ENCODE data around the gene STIMATE.

Gene STIMATE

DNA sequence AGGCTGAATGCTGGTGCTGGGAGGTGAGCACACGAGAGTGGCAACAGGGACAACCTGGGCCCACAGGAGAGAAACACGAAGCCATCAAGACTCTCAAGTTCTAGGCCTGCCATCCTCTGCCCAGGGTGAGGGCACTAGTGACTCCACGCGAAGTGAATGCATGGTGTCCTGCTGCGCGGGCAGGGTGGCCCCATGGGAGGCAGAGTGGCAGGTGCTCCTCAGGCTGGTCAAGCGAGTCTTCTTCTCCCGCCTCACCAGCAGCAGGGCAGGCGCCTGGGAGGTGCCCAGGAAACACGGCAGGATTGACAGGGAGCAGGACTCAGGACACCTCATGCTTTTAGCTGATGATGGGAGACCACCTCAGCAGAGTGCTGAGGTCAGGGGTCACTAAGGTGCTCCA lies 26.9 kb downstream of the STIMATE start:
- DNase-seq = no peak

DNA sequence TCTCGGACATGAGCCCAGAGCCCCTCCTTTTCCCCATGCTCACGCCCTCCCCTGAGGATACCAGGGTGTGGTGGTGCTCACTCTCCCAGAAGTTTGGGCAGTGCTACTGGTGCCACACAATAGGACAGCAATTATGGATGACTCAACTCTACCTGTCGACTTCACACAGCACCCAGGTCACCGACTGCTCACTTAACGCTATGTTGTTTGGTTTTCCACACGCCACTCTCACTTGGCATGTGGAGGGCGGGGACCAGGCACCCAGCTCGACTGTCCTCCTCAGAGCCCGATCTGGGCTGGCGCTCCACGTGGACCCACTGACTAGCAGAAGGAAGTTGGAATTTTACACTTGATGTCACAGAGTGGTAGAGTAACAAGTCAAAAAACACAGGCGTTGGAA lies 30.9 kb downstream of the STIMATE start:
- DNase-seq = no peak

DNA sequence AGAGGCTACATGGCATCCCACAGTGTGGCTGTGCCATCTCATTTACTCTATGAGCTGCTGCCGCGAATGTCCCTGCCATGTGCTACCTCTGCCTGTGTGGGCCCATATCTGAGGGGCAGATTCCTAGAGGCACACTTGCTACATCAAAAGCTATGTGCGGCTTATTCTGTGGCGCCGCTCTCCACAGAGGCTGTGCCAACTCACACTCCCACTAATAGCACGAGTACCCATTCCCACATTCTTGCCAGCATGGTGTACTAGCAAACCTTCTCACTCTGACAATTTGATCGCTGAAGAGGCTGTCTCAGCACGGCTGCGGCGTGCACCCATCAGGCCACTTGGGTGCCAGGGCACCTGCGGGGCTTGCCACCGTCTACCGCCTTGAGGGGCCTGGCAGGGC lies 31.4 kb downstream of the STIMATE start:
- DNase-seq = no peak

- DNase-seq = no peak
Measured at GRCh38 chr3:52860424-52860768, 37.0 kb downstream of the STIMATE start.

DNA sequence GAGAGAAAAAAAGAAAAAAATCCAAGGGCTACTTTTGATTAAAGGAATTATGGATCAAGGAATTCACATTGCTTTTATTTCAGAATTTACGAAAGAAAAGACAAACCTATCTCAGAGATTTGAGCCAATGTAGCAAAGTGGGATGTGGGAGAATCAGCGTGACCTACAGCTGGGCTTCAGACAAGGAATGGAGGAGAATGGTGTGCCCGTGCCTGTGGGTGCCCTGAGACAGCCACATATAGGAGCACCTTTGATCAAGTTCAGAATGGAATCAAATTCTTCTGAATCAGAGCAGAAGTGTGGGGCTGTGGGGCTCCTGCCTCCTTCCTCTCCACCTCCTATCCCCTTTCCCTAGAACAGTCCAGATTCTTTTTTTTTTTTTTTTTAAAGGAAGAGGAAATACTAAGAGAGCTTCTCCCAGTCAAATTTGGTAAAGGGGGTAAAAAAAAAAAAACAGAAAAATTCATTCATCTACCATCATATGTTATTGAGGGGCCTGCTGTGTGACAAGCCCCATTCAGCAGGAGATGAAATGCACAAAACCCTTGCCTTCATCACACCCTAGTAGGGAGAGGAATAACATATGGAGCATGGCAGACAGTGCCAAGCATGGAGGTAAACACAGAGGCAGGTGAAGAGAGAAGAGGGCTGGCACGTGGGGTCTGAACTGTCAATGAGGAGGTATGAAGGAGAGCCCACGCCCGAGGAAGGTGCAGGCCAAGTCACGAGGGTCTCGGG lies 37.5 kb downstream of the STIMATE start:
- DNase-seq = no peak

DNA sequence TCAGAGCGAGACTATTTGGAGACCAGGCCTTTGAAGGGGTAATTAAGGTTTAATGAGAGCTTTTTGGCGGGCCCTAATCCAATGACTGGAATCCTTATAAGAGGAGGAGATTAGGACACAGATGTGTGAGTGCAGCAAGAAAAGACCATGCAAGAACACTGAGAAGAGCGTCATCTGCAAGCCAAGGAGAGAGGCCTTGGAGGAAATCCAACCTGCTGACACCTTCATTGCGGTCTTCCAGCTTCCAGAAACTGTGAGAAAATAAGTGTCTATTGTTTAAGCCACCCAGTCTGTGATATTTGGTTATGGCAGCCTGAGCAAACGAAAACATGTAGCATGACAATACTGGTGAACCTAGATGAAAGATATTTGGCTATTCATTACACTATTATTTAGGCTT lies 39.5 kb downstream of the STIMATE start:
- no peak for DNase-seq

DNA sequence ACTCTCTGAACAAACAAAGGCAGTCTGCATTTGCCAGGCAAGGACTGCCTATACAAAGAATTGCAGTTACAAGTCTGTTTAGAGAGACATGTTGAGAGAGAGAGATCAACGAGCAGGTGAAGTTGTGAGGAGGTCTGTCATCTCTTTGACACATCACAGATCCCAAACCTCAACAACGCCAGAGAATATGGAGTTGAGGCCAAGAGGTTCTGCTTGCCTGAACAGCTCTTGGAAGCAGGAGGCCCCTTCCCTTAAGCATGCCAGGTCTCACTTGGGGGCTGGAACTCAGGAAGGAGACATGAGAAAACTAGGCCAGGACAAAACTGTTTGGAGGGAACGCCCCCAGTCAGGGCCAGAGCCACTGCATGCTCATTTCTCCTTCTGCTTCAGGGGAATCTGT lies 40.2 kb downstream of the STIMATE start:
- peak in 1 of 56 donors; percentile 4 for DNase-seq

GRCh38 chr3:52856666-52857065 lies 40.7 kb downstream of the STIMATE start:
- no peak for DNase-seq

DNA sequence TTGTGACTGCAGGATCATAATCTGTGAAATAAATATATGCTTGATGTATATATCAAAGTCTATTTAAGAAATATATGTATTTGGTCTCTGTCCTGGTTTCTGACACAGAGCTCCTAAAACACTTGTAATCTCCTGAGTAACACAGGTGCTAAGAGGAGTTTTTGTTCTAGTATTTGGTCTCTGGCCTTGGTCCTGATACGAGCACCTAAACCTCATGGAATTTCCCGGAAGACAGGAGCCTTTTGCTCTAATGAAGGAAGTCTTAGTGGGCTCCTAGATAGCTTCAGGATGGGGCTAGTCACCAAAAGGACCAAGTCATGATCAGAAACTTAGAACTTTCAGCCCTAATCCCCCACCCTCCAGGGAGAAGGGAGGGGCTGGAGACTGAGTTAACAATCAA lies 43.3 kb downstream of the STIMATE start:
- DNase-seq = no peak

DNA sequence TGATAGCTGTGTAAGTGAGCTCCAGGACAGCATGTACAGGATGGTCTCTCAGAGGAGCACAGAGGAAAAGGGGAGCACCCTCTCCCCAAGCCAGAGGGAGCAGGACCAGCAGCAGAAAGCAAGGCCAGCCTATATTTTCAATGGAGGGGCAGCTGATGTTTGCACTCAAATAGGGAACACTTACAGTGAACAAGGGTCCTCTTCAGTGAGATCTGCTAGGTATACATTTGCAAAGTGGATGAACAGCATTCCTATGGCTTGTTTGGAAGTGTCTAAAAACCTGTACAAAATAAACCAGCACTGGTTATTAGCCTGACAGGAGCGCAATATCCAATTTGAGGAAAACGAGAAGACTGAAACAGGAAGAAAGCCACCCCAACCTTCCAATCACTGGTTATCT lies 44.9 kb downstream of the STIMATE start:
- DNase-seq = no peak

- DNase-seq = peak in 5 of 56 donors; percentile 3 to 16 (median 9)
Measured at GRCh38 chr3:52851348-52851747, 46.0 kb downstream of the STIMATE start.

GRCh38 chr3:52849656-52850055 lies 47.7 kb downstream of the STIMATE start:
- no peak for DNase-seq

DNA sequence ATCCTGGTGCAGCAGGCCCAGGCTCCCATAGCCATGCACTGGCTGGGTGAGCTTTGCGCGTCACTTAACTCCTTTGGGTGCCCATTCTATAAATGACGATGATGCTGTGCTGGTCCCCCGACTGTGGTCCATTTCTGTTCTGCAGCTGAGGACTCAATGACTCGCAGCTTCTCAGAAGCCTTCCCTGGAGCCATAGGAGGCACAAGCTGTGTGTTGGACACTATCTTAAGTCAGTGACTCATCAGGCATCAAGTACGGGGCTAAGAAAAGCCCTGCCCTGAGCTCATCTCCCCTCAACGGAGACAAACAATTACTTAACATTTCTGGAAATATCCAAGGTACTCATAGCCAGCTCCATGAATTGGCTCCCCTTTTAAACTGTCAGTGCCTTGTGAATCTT lies 48.7 kb downstream of the STIMATE start:
- no peak for DNase-seq

- DNase-seq = no peak
Measured at GRCh38 chr3:52847726-52848125, 49.6 kb downstream of the STIMATE start.

- DNase-seq = no peak
Measured at GRCh38 chr3:52847241-52847640, 50.1 kb downstream of the STIMATE start.

DNA sequence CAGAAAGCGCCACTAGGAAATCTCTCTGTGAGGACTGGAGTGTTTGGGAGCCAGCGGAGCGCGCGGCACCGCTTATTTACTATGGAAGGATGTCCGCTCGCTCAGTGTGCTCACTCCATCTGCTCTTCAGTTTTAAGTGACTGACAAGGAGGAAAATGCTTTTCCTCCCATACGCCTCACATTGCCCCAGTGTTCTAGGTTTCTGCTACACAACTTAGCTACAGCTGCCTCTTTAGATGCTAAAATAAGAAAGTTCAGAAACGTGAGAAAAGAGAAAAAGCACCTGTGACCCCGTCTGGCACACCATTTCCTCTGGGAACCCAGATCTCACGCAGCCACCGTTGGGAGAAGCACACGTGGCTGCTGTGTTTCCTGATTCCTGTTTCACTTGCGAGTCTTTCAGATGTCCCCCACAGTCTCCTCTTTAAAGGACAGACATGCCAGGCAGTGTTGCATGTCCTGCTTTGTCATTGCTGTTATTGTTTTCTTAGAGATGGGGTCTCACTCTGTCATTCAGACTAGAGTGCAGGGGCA lies 50.8 kb downstream of the STIMATE start:
- DNase-seq = no peak

DNA sequence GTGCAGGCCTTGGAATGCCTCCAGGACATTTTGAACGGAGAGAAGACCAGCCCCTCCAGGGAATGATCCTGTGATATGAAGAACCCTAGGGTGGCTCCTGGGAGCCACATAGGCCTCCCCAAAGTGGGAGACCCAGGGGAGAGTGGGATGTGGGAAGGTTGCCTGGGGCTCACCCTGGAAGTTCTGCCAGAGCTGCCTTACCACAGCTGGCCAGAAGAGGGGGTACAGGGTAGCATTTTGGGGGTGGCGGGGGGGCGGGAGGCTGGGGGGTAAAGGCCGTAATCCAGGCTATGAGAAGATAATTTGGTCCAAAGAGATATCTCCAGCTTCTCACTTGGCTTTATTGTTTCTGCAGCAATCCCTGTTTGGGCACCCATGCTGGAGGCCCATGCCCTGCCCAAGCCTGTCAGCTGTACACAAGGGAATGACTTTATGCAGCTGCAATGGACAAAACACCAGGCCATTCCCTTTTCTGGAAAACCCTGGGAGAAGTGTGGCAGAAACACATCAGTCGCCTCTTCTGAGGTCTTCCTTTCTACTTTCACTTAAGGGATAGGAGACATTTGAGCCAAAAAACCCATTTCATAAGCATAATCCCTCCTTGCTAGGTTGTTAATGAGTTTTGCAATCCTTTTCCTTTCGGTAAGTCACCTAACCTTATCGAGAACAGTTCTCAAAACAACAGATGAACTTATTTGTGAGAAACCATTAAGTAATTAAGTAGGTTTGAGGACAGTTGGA lies 51.5 kb downstream of the STIMATE start:
- DNase-seq = peak in 17 of 56 donors; percentile 2 to 41 (median 12)

DNA sequence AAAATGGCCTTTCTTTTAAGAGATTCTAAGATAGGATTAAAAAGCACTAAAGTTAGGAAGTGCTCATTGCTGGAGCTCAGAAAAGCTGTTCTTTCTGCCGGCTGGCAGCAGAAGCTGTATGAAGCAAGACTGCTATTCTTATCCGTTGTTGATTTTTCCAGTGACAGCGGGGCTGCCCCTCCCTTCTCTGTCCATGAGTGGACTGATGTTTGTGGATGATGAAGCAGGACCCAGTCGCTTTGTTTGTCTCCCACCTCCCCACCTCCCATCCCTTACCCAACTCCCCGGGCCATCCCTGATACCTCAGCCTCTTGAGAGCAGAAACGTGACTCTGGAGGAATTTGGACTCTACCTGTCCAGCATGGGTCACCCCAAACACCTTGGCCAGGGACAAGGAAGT lies 52.2 kb downstream of the STIMATE start:
- DNase-seq = peak in 18 of 56 donors; percentile 6 to 33 (median 16)

GRCh38 chr3:52844290-52844975 lies 52.9 kb downstream of the STIMATE start:
- DNase-seq = no peak

GRCh38 chr3:52843881-52844280 lies 53.5 kb downstream of the STIMATE start:
- DNase-seq = no peak

DNA sequence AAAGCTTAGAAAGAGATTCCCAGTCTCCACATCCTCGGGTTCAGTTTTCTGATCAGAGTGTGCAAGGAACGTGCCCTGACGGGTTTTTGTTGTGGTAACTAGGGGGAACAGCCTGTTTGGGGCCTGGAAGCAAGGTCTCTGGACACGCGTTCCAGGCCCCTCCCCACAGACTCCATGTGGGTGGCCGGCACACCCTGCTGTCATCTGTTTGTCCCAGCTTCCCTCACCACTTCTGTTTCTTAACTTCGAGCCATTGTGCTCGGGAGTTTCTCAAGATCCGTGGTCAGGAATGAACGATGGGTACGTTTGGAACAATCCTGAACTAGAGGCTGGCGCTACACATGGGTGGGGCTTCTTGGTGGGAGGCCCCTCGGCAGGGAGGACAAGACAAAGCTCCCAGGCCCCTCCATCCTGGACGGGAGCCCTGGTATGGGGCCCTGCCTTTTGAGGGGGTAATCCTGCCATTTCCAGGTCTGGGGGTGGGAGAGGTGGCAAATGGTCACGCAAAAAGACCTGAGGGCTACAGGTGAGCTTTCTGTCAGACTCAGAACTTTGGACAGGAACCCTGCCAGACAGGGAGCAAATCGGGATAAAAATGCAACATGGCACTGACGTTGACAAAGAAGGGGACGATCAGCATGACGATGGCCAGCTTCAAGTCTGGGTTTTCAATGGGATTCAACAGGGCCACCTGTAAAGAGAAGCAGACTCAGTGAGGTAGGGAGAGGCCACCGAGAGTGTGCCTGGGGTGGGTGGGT lies 54.1 kb downstream of the STIMATE start:
- no peak for DNase-seq

GRCh38 chr3:52842424-52842823 lies 54.9 kb downstream of the STIMATE start:
- DNase-seq = no peak
